HTERT RPE-1 (cell line): Measurements from ENCODE around the gene EPB41.
"Not testable (repeated sequence)": the region's sequence is repeated elsewhere in the genome, so short reads cannot be mapped to it uniquely, and the experiment has no call there.

Experiments
- in situ Hi-C: fragments of 300-500 bp; cut with MboI; formaldehyde crosslinking; loops from 4 replicates; pipeline ENCODE4 v1.14.3; 2020; ENCODE audit warnings: low sequenced_read_pairs

EPB41 gene

GRCh38 chr1:28925350-28925891 lies 11.1 kb downstream of the EPB41 start:
- in situ Hi-C loops = no loop called here

GRCh38 chr1:28926629-28927265 lies 12.4 kb downstream of the EPB41 start:
- in situ Hi-C loops = no loop called here

DNA sequence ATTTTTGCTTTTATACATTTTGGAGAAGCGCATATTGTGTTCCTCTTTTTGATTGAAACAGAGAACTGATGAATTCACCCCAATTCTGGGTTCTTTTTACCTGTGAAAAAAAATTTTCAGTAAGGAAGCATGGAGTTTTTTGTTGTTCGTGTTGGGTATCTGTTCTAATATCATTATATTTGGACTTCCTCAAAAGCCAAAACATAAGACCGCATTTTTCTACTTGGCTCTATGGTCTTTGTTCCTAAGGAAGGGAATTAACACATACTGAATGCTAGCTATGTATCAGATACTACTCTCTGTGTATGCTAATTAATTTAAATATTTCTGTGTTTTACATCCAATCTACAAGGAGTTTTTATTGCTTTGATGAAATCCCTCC lies 12.9 kb downstream of the EPB41 start:
- in situ Hi-C loops = no loop called here

- in situ Hi-C loops = no loop called here
These were observed 13.4 kb downstream of the EPB41 start for GRCh38 chr1:28927648-28928313.

- in situ Hi-C loops = no loop called here
These were observed 14.1 kb downstream of the EPB41 start for GRCh38 chr1:28928314-28928941.

DNA sequence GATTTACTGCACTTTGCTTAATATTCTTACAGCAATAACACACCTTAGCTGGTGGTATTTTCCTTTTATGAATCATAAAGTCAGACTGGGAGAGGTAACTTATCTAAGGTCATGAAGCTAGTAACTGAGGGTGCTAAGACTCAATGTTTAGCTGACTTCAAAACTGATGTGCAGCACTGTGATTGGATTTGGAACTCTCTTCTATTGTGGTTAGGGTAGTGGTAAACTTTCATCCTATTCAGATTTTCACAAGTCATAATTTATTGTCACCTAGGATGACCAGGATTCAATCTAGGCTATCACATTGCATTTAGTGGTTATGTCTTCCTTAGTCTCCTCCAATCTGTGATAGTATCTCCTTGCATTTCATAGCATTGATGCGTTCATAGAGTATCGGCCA lies 18.9 kb downstream of the EPB41 start:
- in situ Hi-C loops = no loop called here

GRCh38 chr1:28933918-28934317 lies 19.5 kb downstream of the EPB41 start:
- in situ Hi-C loops = no loop called here

DNA sequence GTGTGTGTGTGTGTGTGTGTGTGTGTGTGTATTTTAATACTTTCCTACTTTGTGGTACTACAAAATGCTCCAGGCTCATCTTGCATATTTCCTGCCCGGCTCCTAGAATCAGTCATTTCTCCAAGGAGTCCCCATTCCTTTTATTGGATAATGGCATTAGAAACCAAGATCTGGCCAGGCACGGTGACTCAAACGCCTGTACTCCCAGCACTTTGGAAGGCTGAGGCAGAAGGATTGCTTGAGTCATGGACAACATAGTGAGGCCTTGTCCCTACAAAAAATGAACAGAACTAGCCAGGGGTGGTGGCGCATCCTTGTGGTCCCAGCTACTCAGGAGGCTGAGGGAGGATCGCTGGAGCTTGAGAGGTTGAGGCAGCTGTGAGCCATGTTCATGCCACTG lies 20.3 kb downstream of the EPB41 start:
- in situ Hi-C loops = no loop called here

DNA sequence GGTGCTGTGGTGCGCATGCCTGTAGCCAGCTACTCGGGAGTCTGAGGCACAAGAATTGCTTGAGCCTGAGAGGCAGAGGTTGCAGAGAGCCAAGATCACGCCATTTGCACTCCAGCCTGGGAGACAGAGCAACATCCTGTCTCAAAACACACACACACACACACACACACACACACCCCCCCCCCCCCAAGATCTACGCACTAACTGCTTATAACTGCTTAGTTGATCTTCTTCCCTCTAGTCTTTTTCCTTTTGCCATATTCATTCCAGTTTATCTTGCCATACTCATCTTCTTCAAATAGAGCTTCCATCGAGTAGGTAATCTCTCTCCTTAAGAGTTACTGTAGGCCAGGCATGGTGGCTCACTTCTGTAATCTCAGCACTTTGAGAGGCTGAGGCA lies 20.9 kb downstream of the EPB41 start:
- in situ Hi-C loops = no loop called here

GRCh38 chr1:28936094-28936493 lies 21.7 kb downstream of the EPB41 start:
- in situ Hi-C loops = no loop called here

- in situ Hi-C loops = no loop called here
These were observed 22.2 kb downstream of the EPB41 start for GRCh38 chr1:28936528-28936927.

GRCh38 chr1:28943581-28943980 lies 29.2 kb downstream of the EPB41 start:
- in situ Hi-C loops = not testable (repeated sequence)

- in situ Hi-C loops = no loop called here
These were observed 35.6 kb downstream of the EPB41 start for GRCh38 chr1:28950006-28950405.

GRCh38 chr1:28950449-28950848 lies 36.1 kb downstream of the EPB41 start:
- in situ Hi-C loops = no loop called here

- in situ Hi-C loops = no loop called here
These were observed 39.9 kb downstream of the EPB41 start for GRCh38 chr1:28954126-28954726.

DNA sequence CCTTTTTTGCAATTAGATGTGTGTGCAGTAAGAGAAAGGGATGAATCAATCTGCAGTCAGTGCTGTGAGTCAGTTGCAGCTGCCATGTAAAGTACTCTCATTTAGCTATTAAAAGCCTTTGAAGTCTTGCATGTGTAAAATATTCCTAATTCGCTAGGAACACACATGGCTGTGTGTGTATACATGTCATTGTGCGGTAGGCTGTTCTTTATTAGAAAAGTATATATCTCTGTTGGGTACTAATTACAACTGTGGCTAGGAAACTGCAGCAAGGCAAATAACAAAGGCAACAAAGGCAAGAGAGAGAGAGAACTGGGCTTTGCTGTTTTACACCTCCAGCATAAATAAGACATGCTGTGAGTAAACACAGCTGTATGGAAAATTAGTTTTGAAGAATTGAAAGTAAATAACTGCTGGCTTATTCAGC lies 41.7 kb downstream of the EPB41 start:
- in situ Hi-C loops = no loop called here

- in situ Hi-C loops = not testable (repeated sequence)
These were observed 47.9 kb downstream of the EPB41 start for GRCh38 chr1:28962114-28962831.

DNA sequence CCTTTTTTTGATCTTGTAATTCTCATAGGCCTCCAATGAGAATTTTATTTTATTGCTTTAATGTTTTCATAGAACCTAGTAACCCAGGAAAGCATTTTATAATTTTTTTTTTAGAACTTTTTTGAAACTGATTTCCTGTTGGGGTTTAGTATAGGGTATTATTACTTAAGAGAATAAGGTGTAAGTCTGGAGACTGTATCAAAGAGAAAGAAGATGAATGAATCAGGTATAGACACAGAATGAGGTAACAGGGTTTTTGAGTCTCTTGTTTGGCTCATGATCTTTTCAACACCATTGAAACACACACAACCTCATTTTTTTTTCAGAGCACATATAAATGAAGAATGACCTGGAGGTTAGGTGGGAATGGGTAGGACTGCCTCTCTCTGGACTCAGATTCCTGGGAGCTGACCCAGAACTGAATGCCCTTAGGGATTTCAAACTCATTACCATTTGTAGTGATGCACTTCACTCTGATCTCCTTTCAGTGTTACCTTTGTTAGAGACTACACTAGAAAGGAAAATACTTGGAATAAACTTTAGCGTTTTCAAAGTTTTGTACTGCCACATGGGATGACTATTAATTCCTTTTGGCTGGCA lies 51.0 kb downstream of the EPB41 start:
- in situ Hi-C loops = no loop called here

- in situ Hi-C loops = no loop called here
These were observed 52.2 kb downstream of the EPB41 start for GRCh38 chr1:28966617-28967016.

DNA sequence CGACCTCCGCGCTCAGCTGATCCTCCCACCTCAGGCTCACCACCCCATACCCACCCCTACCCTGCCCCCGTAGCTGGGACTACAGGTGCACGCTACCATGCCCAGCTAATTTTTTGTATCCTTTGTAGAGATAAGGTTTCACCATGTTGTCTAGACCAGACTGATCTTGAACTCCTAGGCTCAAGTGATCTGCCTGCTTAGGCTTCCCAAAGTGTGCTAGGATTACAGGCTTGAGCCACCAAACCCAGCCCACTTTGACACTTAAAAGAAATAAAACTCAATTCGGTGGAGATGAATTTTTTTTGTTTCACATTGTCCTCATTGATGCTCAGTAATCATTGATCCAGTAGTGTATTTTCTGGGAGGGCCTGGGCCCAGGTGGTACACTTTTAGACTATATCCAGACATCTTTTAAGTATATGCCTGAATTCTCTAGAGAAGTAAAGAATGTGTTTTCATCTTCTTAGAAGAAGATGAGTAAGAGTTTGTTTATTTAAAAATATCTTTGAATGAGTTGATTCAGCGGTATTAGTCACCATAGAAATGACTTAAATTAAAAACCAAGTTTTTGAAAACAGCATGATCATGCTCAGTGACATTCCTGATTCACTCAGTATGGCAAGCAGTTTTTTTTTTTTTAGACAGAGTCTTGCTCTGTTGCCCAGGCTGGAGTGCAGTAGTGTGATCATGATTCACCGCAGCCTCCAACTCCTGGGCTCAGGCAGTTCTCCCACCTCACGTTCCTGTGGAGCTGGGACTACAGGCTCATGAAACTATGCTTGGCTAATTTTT lies 57.8 kb downstream of the EPB41 start:
- in situ Hi-C loops = no loop called here
